NK-92 (cell line): ENCODE results near the gene ADAMTS17.
"Not testable (repeated sequence)": the region's sequence is repeated elsewhere in the genome, so short reads cannot be mapped to it uniquely, and the experiment has no call there.

Source experiments
- DNase-seq: peaks from one replicate; lab custom pipeline; 2025; ENCODE audit not compliant: unreplicated experiment; lab: John Stamatoyannopoulos, UW

ADAMTS17 gene

DNA sequence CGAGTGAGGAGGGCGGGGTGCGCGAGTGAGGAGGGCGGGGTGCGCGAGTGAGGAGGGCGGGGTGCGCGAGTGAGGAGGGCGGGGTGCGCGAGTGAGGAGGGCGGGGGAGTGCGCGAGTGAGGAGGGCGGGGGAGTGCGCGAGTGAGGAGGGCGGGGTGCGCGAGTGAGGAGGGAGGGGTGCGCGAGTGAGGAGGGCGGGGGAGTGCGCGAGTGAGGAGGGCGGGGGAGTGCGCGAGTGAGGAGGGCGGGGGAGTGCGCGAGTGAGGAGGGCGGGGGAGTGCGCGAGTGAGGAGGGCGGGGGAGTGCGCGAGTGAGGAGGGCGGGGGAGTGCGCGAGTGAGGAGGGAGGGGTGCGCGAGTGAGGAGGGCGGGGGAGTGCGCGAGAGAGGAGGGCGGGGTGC lies 415.2 kb downstream of the ADAMTS17 start:
- DNase-seq: not testable (repeated sequence)

GRCh38 chr15:99925661-99926461 lies 415.9 kb downstream of the ADAMTS17 start:
- DNase-seq: no peak

- no peak for DNase-seq
Observed at GRCh38 chr15:99923711-99924110, 418.1 kb downstream of the ADAMTS17 start.
